ENCODE results near the gene AUTS2.

DNA sequence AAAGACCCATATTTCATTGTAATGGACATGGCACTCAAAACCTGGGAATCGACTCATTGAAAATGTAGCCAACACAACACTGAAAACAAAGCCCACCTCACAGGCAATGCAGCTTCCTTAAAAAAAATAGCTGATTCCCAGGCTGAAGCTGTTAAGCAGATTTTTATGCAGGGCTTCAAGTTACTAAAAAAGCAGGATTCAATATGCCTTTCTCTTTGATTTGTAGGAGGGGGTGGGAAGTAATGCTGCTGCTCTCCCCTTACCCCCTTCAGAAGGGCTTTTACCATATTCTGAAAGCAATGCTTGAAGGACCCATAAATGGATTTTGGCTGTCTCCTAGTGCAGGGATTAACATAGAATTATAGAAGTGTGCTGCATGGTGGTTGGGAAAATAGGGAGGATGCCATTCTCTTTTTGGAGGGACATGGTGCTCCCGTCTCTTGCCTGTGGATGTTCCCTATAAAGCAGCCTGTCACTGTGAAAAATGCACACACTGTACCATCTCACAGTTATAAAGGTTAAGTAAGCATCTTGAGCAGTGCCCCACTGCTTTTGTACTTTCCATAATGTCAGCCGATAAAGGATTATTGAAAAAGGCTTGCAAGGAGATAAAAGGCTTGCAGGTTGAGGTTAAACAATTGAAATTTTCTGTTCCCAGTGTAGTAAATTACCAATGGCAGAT lies 262.8 kb downstream of the AUTS2 start:
- TF ChIP-seq EZH2 (IDR thresholded peaks at IDR 0.05; ENCODE audit: borderline replicate concordance, insufficient read depth, low read length, poor library complexity, severe bottlenecking) (no peak), POLR2AphosphoS5 (IDR thresholded peaks at IDR 0.05) (no peak), MXI1 (conservative IDR thresholded peaks at IDR 0.05; ENCODE audit: poor library complexity, severe bottlenecking) (no peak), RAD21 (conservative IDR thresholded peaks at IDR 0.05) (no peak), SMC3 (conservative IDR thresholded peaks at IDR 0.05; ENCODE audit: poor library complexity) (no peak)
- TF ChIP-seq, protein P1, sequence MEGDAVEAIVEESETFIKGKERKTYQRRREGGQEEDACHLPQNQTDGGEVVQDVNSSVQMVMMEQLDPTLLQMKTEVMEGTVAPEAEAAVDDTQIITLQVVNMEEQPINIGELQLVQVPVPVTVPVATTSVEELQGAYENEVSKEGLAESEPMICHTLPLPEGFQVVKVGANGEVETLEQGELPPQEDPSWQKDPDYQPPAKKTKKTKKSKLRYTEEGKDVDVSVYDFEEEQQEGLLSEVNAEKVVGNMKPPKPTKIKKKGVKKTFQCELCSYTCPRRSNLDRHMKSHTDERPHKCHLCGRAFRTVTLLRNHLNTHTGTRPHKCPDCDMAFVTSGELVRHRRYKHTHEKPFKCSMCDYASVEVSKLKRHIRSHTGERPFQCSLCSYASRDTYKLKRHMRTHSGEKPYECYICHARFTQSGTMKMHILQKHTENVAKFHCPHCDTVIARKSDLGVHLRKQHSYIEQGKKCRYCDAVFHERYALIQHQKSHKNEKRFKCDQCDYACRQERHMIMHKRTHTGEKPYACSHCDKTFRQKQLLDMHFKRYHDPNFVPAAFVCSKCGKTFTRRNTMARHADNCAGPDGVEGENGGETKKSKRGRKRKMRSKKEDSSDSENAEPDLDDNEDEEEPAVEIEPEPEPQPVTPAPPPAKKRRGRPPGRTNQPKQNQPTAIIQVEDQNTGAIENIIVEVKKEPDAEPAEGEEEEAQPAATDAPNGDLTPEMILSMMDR (IDR thresholded peaks at IDR 0.05; ENCODE audit: poor library complexity, severe bottlenecking) = no peak
